Heart left ventricle (tissue), 16 donors: ENCODE data around the gene GRIN2A. TPM values are rescaled to one million over a fixed set of nuclear protein-coding genes. Genes with fewer than 3 reads are reported as not detected.

Experiments
- ATAC-seq, 4 donors: fragments of 200-7000 bp; cut with Tn5 transposase; one replicate each; pipeline ENCODE4 v1.9.1; 2020 to 2022; ENCODE audit warnings: moderate library complexity in 4 of 4, mild to moderate bottlenecking in 3 of 4, moderate number of reproducible peaks in 1 of 4
- DNase-seq, 5 donors: peaks; one replicate each; pipeline ENCODE4 v3.0.0-alpha.2; 2020
- H3K27ac ChIP-seq, 12 donors: fragments of 200-600 bp; sonication (generic) in 4 of 12; one replicate each; pipeline versions ENCODE4 v1.5.0 to v1.8.0; 2016 to 2022; ENCODE audit warnings: mild to moderate bottlenecking in 2 of 12
- H3K27me3 ChIP-seq, 9 donors: fragments of 200-600 bp; sonication (generic) in 2 of 9; one replicate each; pipeline versions ENCODE4 v1.5.1 to v1.8.0; 2016 to 2022; ENCODE audit warnings: mild to moderate bottlenecking in 3 of 9
- H3K36me3 ChIP-seq, 9 donors: fragments of 200-600 bp; sonication (generic) in 2 of 9; one replicate each; pipeline versions ENCODE4 v1.5.0 to v1.8.0; 2018 to 2022; ENCODE audit warnings: mild to moderate bottlenecking in 2 of 9
- H3K4me1 ChIP-seq, 12 donors: fragments of 200-600 bp; sonication (generic) in 4 of 12; one replicate each; pipeline versions ENCODE4 v1.5.0 to v1.8.0; 2016 to 2022; ENCODE audit warnings: mild to moderate bottlenecking in 3 of 12
- H3K4me3 ChIP-seq, 12 donors: fragments of 200-600 bp; sonication (generic) in 4 of 12; one replicate each; pipeline versions ENCODE4 v1.5.0 to v1.8.0; 2017 to 2022; ENCODE audit warnings: mild to moderate bottlenecking in 9 of 12, moderate library complexity in 4 of 12
- H3K9me3 ChIP-seq, 12 donors: fragments of 200-600 bp; sonication (generic) in 4 of 12; one replicate each; pipeline versions ENCODE4 v1.5.0 to v1.8.0; 2016 to 2022; ENCODE audit warnings: mild to moderate bottlenecking in 1 of 12
- CTCF ChIP-seq, 12 donors: fragments of 200-600 bp; sonication (generic) in 4 of 12; IDR thresholded peaks; one replicate each; pipeline versions ENCODE4 v1.5.0 to v1.8.0; 2018 to 2022; ENCODE audit warnings: antibody characterized with exemption in 12 of 12, mild to moderate bottlenecking in 5 of 12
- POLR2A ChIP-seq, 2 donors: fragments of 450-650 bp; IDR thresholded peaks; one replicate each; pipeline ENCODE4 v1.6.1; 2017; ENCODE audit warnings: antibody characterized with exemption in 2 of 2, mild to moderate bottlenecking in 2 of 2, moderate library complexity in 2 of 2
- whole genome bisulfite sequencing, 4 donors: extraction: QIAGEN DNeasy Blood & Tissue Kit in 2 of 4; methylation state at CpG; one replicate each; pipeline versions ENCODE4 v1.1.5 to v1.1.7; 2013 to 2018; 5-methylcytosine and 5-hydroxymethylcytosine counted together
- intact Hi-C, 10 donors: fragments of 100-400 bp; cut with DNase I; formaldehyde crosslinking; loops; one replicate each; pipeline versions ENCODE4 v1.11.1 to v1.14.2; 2022
- polyA plus RNA-seq, 2 donors: library from polyadenylated mRNA; stranded (reverse); fragments of 200-250 nt; gene quantifications; one replicate each; pipeline ENCODE4 v1.2.3, GENCODE V29; 2013
- total RNA-seq, 9 donors: library from RNA; depleted of rRNA in 2 of 9; stranded (reverse); fragments of >200 nt in 2 of 9; fragmentation: NEBNext Ultra II Directional in 3 of 9; extraction: Animal tissue kit (Norgen Biotek cat#: 25700) in 3 of 9; gene quantifications; one replicate each; pipeline versions ENCODE4 v1.1.0 to v1.2.4, GENCODE V29; 2016 to 2023
- donor health status: ischemic (EF 13 %, LVEDD 7.1; RV severe dilation, severe dysfunction).
- donor health status: healthy with polysubstance abuse.
- donor health status: DM: no; HTN: yes; CAD: no.
- donor health status: DM: no; HTN: no; CAD: no.
- donor health status: ischemic (EF 25% LVEDD 6.9; RV normal size, moderate dysfunction).
- donor health status: ischemic (EF 25% LVEDD 5.7; RV mildly dilated, moderate dysfunction).
- donor health status: healthy.
- donor health status: DM: yes; HTN: yes; CAD: no.
- donor health status: ischemic (EF 35%, LVEDD 5.7; RV mildly dilated, moderate dysfunction).
- donor health status: nonischemic (EF 11% LVEDD 7.7; RV severe dilation, severe dysfunction).
- donor health status: DM: yes; HTN: yes; CAD: no.
- donor health status: PGD.
- donor health status: ischemic (EF 29% LVEDD 5.4; RV normal size, mild dysfunction).
- donor health status: nonischemic (EF 23%, LVEDD 6.1; RV moderate dilation, normal function).

GRIN2A gene
- total and polyA plus RNA-seq, 11 donors: 0.01 to 4.6 (median 2.6) TPM

GRCh38 chr16:10036956-10037355 lies 145.3 kb downstream of the GRIN2A start:
- Histone ChIP-seq H3K4me3 (no peak overlapping the region), H3K4me1 (peaks cover 0 to 8% (median 0%) of the 10 kb centered on the region in 12 donors), H3K9me3 (no peaks in the 10 kb centered on the region), H3K36me3 (no peaks in the 10 kb centered on the region), H3K27me3 (peaks cover 0 to 29% (median 0%) of the 10 kb centered on the region in 9 donors), H3K27ac (no peak overlapping the region)
- intact Hi-C loops: loop anchor here in 3 of 10 donors (10.0 kb wide), 1 partner anchor 392 kb away; no protein-coding TSS in a partner anchor
- no peak for ATAC-seq
- TF ChIP-seq POLR2A (IDR thresholded peaks at IDR 0.05): no peak
- WGBS, 4 donors: 66 to 82% (median 77%) methylated on average over 7 of the region's 7 CpGs
- DNase-seq: no peak

DNA sequence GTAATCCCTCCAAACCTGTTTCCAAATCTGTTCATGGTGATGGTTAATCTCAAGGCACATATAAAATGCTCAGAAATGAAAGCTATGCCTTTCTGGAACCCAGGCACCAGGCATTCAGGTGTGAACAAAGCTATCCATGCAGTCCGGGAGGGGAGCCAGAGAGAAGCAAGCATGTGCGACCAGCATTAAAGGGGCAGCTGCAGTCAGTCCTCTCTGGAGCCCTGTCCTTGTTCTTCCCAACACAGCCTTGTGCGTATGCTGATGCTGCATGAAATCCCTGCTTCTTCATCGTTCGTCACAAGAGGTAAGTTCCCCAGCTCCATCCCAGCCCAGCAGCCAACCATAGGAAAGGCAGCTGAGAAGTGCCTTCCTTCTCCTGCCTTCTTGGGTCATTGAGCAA lies 148.7 kb downstream of the GRIN2A start:
- TF ChIP-seq POLR2A (IDR thresholded peaks at IDR 0.05) (no peak), CTCF (IDR thresholded peaks at IDR 0.05) (no peak)
- WGBS, 4 donors: 63 to 74% (median 68%) methylated on average over 5 of the region's 5 CpGs
- Histone ChIP-seq H3K9me3 (no peaks in the 10 kb centered on the region), H3K4me3 (no peak overlapping the region), H3K27me3 (peaks cover 0 to 13% (median 0%) of the 10 kb centered on the region in 9 donors), H3K4me1 (no peaks in the 10 kb centered on the region), H3K36me3 (no peaks in the 10 kb centered on the region), H3K27ac (no peak overlapping the region)
- DNase-seq (no peak), ATAC-seq (no peak)
- intact Hi-C loops: loop anchor here in 4 of 10 donors (5.0 to 10.0 kb wide), 2 partner anchors 149 to 389 kb away; partner anchors contain the start of gene GRIN2A (in 2 of the 4)

- Histone ChIP-seq H3K4me1 (no peaks in the 10 kb centered on the region), H3K36me3 (no peaks in the 10 kb centered on the region), H3K9me3 (no peaks in the 10 kb centered on the region), H3K27me3 (no peaks in the 10 kb centered on the region), H3K27ac (no peak overlapping the region), H3K4me3 (no peak overlapping the region)
- intact Hi-C loops: loop anchor here in 4 of 10 donors (5.0 to 10.0 kb wide), 2 partner anchors 150 to 387 kb away; partner anchors contain the start of gene GRIN2A (in 2 of the 4)
- DNase-seq (no peak), ATAC-seq (no peak)
- TF ChIP-seq CTCF (IDR thresholded peaks at IDR 0.05) (no peak), POLR2A (IDR thresholded peaks at IDR 0.05) (no peak)
- 89 to 93% (median 91%) methylated on average over 4 of the region's 4 CpGs for WGBS, 4 donors
These were observed 150.3 kb downstream of the GRIN2A start for GRCh38 chr16:10031955-10032354.

DNA sequence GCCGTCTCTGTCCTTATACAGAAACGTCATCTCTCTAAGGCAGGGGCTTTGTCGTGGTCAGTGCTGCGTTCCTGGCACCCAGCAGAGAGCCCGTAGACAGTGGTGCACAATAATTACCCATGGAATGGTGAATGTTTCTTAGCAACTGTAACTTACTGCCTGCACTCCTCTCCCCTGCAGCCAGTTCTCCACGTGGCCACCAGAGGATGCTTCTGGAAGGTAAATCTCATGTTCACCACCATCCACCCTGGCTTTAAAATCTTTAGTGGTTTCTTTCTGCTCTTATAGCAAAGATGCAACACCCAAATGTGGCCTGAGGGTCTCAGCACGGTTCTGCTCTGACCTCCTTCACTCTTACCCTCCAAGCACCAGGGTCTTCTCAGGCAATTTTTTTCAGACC lies 150.8 kb downstream of the GRIN2A start:
- WGBS, 4 donors: 57 to 74% (median 69%) methylated on average over 7 of the region's 7 CpGs
- H3K36me3 ChIP-seq: no peaks in the 10 kb centered on the region
- H3K4me3 ChIP-seq: no peak overlapping the region
- intact Hi-C loops: loop anchor here in 4 of 10 donors (5.0 to 10.0 kb wide), 2 partner anchors 151 to 387 kb away; partner anchors contain the start of gene GRIN2A (in 2 of the 4)
- DNase-seq (no peak), ATAC-seq (no peak)
- H3K9me3 ChIP-seq: no peaks in the 10 kb centered on the region
- H3K27me3 ChIP-seq: no peaks in the 10 kb centered on the region
- H3K27ac ChIP-seq: no peak overlapping the region
- no peaks in the 10 kb centered on the region for H3K4me1 ChIP-seq
- TF ChIP-seq POLR2A (IDR thresholded peaks at IDR 0.05) (no peak), CTCF (IDR thresholded peaks at IDR 0.05) (peak in 3 of 12 donors; percentile 10 to 21 (median 11))

DNA sequence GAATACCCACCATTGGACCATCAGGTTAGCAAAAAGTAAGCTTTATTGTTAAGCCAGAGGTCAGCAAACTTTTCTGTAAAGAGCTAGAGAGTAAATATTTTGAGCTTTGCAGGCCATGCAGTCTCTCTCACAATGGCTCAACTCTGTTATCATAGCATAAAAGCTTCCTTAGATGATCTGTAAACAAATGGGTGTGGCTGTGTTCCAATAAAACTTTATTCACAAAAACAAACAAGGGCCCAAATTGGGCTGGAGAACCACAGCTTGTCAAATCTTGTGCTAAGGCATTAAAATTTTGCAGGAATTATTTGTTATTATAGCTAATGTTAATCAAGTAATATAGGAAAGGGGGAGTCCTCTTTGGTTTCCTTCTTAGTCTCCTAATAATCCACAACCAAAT lies 153.6 kb downstream of the GRIN2A start:
- H3K9me3 ChIP-seq: no peaks in the 10 kb centered on the region
- DNase-seq (no peak), ATAC-seq (no peak)
- H3K4me1 ChIP-seq: no peaks in the 10 kb centered on the region
- no peaks in the 10 kb centered on the region for H3K27me3 ChIP-seq
- no peak overlapping the region for H3K4me3 ChIP-seq
- no peaks in the 10 kb centered on the region for H3K36me3 ChIP-seq
- TF ChIP-seq POLR2A (IDR thresholded peaks at IDR 0.05) (no peak), CTCF (IDR thresholded peaks at IDR 0.05) (no peak)
- H3K27ac ChIP-seq: no peak overlapping the region
- intact Hi-C loops: no loop called here
